Neural progenitor cell (in vitro differentiated cells): Measurements from ENCODE around the gene ZNF500. TPM values are rescaled to one million over a fixed set of nuclear protein-coding genes. Genes with fewer than 3 reads are reported as not detected.

Experiments
- DNase-seq: peaks from one replicate; pipeline ENCODE4 v3.0.0-alpha.2; 2016; ENCODE audit warnings: low spot score
- H2AFZ ChIP-seq: fragments of 200-600 bp; sonication (generic); replicated peaks from 2 replicates; pipeline ENCODE4 v1.6.1; 2016; ENCODE audit warnings: antibody characterized with exemption
- H3F3A ChIP-seq: fragments of 200-600 bp; sonication (generic); 2 replicates; pipeline ENCODE4 v1.6.1; 2016; ENCODE audit warnings: antibody characterized with exemption, low read depth
- H3K27ac ChIP-seq: fragments of 200-600 bp; sonication (generic); 2 replicates; pipeline ENCODE4 v1.5.1; 2016; ENCODE audit warnings: mild to moderate bottlenecking
- H3K27me3 ChIP-seq: fragments of 200-600 bp; sonication (generic); 2 replicates; pipeline ENCODE4 v1.6.1; 2016; ENCODE audit warnings: mild to moderate bottlenecking, moderate library complexity
- H3K36me3 ChIP-seq: fragments of 200-600 bp; sonication (generic); 2 replicates; pipeline ENCODE4 v1.5.1; 2016
- H3K4me1 ChIP-seq: fragments of 200-600 bp; sonication (generic); 2 replicates; pipeline ENCODE4 v1.6.1; 2016; ENCODE audit warnings: mixed run types
- H3K4me2 ChIP-seq: fragments of 200-600 bp; sonication (generic); 2 replicates; pipeline ENCODE4 v1.6.1; 2016
- H3K4me3 ChIP-seq: fragments of 200-600 bp; sonication (generic); 2 replicates; pipeline ENCODE4 v1.5.1; 2016
- H3K79me2 ChIP-seq: fragments of 200-600 bp; sonication (generic); 2 replicates; pipeline ENCODE4 v1.6.1; 2016; ENCODE audit warnings: low read depth
- H3K9ac ChIP-seq: fragments of 200-600 bp; sonication (generic); 2 replicates; pipeline ENCODE4 v1.6.1; 2016
- H3K9me3 ChIP-seq: fragments of 200-600 bp; sonication (generic); 2 replicates; pipeline ENCODE4 v1.5.1; 2016; ENCODE audit warnings: low read depth
- H4K20me1 ChIP-seq: fragments of 200-600 bp; sonication (generic); 2 replicates; pipeline ENCODE4 v1.6.1; 2016; ENCODE audit warnings: low read depth
- H3K27ac Mint-ChIP-seq: 3 replicates; pipeline ENCODE4 v1.8.0; 2021; ENCODE audit warnings: mixed read lengths
- H3K27me3 Mint-ChIP-seq: 2 replicates; pipeline ENCODE4 v1.8.0; 2022; ENCODE audit warnings: low read depth, mild to moderate bottlenecking, inconsistent platforms, moderate library complexity, mixed read lengths; ENCODE audit not compliant: insufficient read depth
- H3K36me3 Mint-ChIP-seq: 3 replicates; pipeline ENCODE4 v1.8.0; 2021; ENCODE audit warnings: mixed read lengths
- H3K4me1 Mint-ChIP-seq: 3 replicates; pipeline ENCODE4 v1.8.0; 2021; ENCODE audit warnings: mixed read lengths
- H3K4me3 Mint-ChIP-seq: 3 replicates; pipeline ENCODE4 v1.8.0; 2021; ENCODE audit warnings: mild to moderate bottlenecking, moderate library complexity, mixed read lengths
- H3K9me3 Mint-ChIP-seq: 3 replicates; pipeline ENCODE4 v1.8.0; 2020; ENCODE audit warnings: mixed read lengths
- EZH2 ChIP-seq: fragments of 200-600 bp; sonication (generic); IDR thresholded peaks from 2 replicates; pipeline ENCODE4 v1.6.1; 2017; ENCODE audit warnings: antibody characterized with exemption, mild to moderate bottlenecking, moderate library complexity
- EZH2phosphoT487 ChIP-seq: fragments of 200-600 bp; sonication (generic); IDR thresholded peaks from 2 replicates; pipeline ENCODE4 v1.6.1; 2017; ENCODE audit warnings: antibody characterized with exemption
- total RNA-seq: library from RNA; depleted of rRNA; stranded (reverse); fragments of >200 nt; gene quantifications from 2 replicates; pipeline ENCODE4 v1.2.3, GENCODE V29; 2015; ENCODE audit warnings: low replicate concordance
- TF ChIP-seq, protein P1 (sequence below): fragments of 200-600 bp; sonication (generic); IDR thresholded peaks from 2 replicates; pipeline ENCODE4 v1.5.1; 2017; ENCODE audit warnings: antibody characterized with exemption, mild to moderate bottlenecking

Gene ZNF500
- total RNA-seq, 1 donor from 2014 or later, result 4.2 TPM

GRCh38 chr16:4768549-4769305 is 1.8 kb upstream of the ZNF500 start:
- peaks cover 22% of the 10 kb centered on the region for H3K4me1 Mint-ChIP-seq
- peaks cover 3% of the 10 kb centered on the region for H3K27me3 Mint-ChIP-seq
- no peaks in the 10 kb centered on the region for H3K9me3 Mint-ChIP-seq
- Histone ChIP-seq H3K9me3 (no peaks in the 10 kb centered on the region), H4K20me1 (no peaks in the 10 kb centered on the region), H3K4me2 (peak overlapping the region; percentile 77), H3K4me1 (no peaks in the 10 kb centered on the region), H3K4me3 (peak overlapping the region; percentile 49), H2AFZ (peak overlapping the region; percentile 68), H3K79me2 (peaks cover 17% of the 10 kb centered on the region), H3F3A (peaks cover 21% of the 10 kb centered on the region), H3K36me3 (no peaks in the 10 kb centered on the region), H3K27ac (no peak overlapping the region), H3K9ac (no peak overlapping the region), H3K27me3 (no peaks in the 10 kb centered on the region)
- no peaks in the 10 kb centered on the region for H3K36me3 Mint-ChIP-seq
- H3K27ac Mint-ChIP-seq, result peak overlapping the region; percentile 90
- TF ChIP-seq, protein P1, sequence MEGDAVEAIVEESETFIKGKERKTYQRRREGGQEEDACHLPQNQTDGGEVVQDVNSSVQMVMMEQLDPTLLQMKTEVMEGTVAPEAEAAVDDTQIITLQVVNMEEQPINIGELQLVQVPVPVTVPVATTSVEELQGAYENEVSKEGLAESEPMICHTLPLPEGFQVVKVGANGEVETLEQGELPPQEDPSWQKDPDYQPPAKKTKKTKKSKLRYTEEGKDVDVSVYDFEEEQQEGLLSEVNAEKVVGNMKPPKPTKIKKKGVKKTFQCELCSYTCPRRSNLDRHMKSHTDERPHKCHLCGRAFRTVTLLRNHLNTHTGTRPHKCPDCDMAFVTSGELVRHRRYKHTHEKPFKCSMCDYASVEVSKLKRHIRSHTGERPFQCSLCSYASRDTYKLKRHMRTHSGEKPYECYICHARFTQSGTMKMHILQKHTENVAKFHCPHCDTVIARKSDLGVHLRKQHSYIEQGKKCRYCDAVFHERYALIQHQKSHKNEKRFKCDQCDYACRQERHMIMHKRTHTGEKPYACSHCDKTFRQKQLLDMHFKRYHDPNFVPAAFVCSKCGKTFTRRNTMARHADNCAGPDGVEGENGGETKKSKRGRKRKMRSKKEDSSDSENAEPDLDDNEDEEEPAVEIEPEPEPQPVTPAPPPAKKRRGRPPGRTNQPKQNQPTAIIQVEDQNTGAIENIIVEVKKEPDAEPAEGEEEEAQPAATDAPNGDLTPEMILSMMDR, result no peak
- no peak for TF ChIP-seq EZH2phosphoT487
- no peak for TF ChIP-seq EZH2
- peak; percentile 98 for DNase-seq
- peak overlapping the region; percentile 86 for H3K4me3 Mint-ChIP-seq

GRCh38 chr16:4767872-4768548 is 1.0 kb upstream of the ZNF500 start:
- Mint-ChIP-seq H3K9me3 (no peaks in the 10 kb centered on the region), H3K27me3 (peaks cover 3% of the 10 kb centered on the region), H3K4me1 (peaks cover 22% of the 10 kb centered on the region), H3K36me3 (no peaks in the 10 kb centered on the region), H3K27ac (peak overlapping the region; percentile 90), H3K4me3 (peak overlapping the region; percentile 86)
- no peaks in the 10 kb centered on the region for H3K4me1 ChIP-seq
- no peak for DNase-seq
- no peaks in the 10 kb centered on the region for H3K9me3 ChIP-seq
- no peaks in the 10 kb centered on the region for H3K27me3 ChIP-seq
- no peaks in the 10 kb centered on the region for H3K36me3 ChIP-seq
- H4K20me1 ChIP-seq, result no peaks in the 10 kb centered on the region
- peak overlapping the region; percentile 93 for H3K4me3 ChIP-seq
- no peak for TF ChIP-seq EZH2
- no peak for TF ChIP-seq EZH2phosphoT487
- TF ChIP-seq, protein P1, result no peak
- peaks cover 21% of the 10 kb centered on the region for H3F3A ChIP-seq
- no peak overlapping the region for H3K9ac ChIP-seq
- H2AFZ ChIP-seq, result peak overlapping the region; percentile 68
- H3K79me2 ChIP-seq, result peaks cover 17% of the 10 kb centered on the region
- H3K4me2 ChIP-seq, result peak overlapping the region; percentile 89
- no peak overlapping the region for H3K27ac ChIP-seq

DNA sequence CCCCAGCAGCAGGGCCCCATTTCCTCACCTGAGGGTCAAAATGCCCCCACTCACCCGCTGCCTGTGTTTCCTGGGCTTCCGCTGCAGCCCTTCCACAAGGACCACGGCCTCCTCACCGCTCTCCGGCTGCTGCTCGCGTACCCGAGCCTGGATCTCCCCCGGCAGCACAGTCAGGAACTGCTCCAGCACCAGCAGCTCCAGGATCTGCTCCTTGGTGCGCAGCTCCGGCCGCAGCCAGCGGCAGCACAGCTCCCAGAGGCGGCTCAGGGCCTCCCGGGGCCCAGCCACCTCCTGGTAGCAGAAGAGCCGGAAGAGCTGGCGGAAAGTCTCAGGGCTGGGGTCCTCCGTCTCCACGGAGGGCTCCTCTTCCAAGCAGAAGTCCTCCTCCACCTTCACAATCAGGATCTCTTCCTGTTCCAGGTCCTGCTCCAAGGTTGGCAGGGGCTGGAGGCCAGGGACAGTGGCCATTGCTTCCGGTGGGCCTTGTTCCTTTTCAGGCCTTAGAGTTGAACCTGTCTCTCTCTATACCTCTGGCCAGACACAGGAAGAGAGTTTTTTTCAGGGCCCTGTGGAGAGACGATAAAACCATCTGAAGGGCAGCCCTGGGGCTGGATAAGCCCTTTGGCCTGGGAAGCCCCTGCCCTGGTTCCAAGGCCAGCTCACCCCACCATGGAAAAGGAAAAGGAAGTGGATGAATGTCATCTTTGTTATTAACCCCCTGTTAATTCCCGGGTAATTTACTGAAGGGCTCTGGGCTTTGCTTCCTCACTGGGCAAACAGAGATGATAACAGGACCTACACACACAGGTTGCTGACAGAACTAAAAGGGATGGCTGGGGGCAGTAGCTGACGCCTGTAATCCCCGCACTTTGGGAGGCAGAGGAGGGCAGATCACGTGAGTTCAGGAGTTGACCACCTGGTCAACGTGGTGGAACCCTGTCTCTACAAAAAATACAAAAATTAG is 1.2 kb downstream of the ZNF500 start:
- no peaks in the 10 kb centered on the region for H3K9me3 ChIP-seq
- no peak overlapping the region for H3K27ac Mint-ChIP-seq
- no peak for DNase-seq
- H3K4me1 ChIP-seq, result no peaks in the 10 kb centered on the region
- H3K4me2 ChIP-seq, result peak overlapping the region; percentile 89
- TF ChIP-seq, protein P1, result no peak
- no peak for TF ChIP-seq EZH2
- no peak for TF ChIP-seq EZH2phosphoT487
- no peaks in the 10 kb centered on the region for H4K20me1 ChIP-seq
- H3K9me3 Mint-ChIP-seq, result no peaks in the 10 kb centered on the region
- H2AFZ ChIP-seq, result no peak overlapping the region
- peaks cover 3% of the 10 kb centered on the region for H3K27me3 Mint-ChIP-seq
- no peaks in the 10 kb centered on the region for H3K36me3 ChIP-seq
- H3K36me3 Mint-ChIP-seq, result no peaks in the 10 kb centered on the region
- H3K4me3 ChIP-seq, result peak overlapping the region; percentile 93
- H3K9ac ChIP-seq, result peak overlapping the region; percentile 96
- H3K79me2 ChIP-seq, result peaks cover 17% of the 10 kb centered on the region
- peaks cover 22% of the 10 kb centered on the region for H3K4me1 Mint-ChIP-seq
- H3F3A ChIP-seq, result peaks cover 21% of the 10 kb centered on the region
- no peak overlapping the region for H3K27ac ChIP-seq
- no peaks in the 10 kb centered on the region for H3K27me3 ChIP-seq
- H3K4me3 Mint-ChIP-seq, result peak overlapping the region; percentile 87
